Measurements from ENCODE around the gene APRT. TPM values are rescaled to one million over a fixed set of nuclear protein-coding genes. Genes with fewer than 3 reads are reported as not detected.

Gene APRT
- total RNA-seq, 2 donors from 2014 or later, result 130 to 158 TPM

DNA sequence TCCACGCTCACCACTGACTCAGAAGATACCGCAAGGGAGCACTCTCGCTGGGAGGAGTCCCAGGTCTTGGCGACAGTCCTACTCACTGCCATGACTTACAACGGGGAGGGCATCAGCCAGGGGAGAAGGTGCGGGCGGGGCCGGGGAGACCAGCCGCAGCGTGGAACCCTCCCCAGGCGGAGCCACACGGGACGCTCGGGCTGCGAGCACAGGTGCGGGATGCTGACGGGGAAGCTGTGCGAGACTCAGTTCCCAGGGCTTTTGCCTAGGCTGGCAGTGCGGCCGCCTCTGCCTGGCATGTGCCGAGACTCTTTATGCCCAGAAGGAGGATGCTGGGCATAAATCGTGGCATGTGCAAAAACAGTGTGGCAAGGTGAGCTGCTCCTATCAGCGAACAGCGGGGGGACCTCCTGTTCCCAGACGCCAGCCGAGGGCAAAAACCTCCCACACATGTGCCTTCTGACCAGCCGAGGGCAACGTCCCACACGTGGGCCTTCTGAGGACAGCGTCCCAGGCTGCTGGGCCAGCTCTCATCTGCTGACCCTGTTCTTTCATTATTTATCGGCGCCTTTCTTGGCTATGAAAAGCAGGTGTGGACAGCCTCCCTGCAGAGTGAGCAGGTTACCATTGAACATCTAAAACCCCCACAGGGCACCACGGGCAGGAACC lies 38.9 kb upstream of the APRT start:
- Mint-ChIP-seq H3K36me3 (ENCODE audit: low read depth) (no peaks in the 10 kb centered on the region), H3K27ac (no peak overlapping the region), H3K27me3 (no peaks in the 10 kb centered on the region), H3K4me1 (peaks cover 10% of the 10 kb centered on the region), H3K4me3 (no peak overlapping the region)
- H3K9me3 ChIP-seq (ENCODE audit: control insufficient read depth, low read length, poor library complexity, severe bottlenecking), result no peaks in the 10 kb centered on the region
- DNase-seq (no peak), ATAC-seq (no peak)

DNA sequence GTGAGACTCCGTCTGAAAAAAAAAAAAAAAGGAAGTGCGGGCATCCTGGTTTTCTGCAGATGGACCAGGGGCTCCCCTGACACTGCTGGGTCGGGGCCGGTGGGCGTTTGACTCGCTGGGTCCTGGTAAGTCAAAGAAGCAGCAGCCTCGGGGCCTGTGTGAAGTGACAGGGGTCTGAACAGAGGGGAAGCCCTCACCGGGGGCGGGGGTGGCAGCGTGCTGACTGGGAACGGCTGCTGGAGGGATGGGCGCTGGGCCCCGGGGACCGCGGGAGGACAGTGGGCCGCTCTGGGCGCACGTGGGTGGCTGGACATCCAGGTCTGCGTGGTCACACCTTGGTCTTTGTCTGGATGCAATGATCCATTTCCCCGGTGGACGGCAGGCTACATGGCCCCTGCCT lies 36.8 kb upstream of the APRT start:
- peaks cover 4% of the 10 kb centered on the region for H3K4me1 Mint-ChIP-seq

DNA sequence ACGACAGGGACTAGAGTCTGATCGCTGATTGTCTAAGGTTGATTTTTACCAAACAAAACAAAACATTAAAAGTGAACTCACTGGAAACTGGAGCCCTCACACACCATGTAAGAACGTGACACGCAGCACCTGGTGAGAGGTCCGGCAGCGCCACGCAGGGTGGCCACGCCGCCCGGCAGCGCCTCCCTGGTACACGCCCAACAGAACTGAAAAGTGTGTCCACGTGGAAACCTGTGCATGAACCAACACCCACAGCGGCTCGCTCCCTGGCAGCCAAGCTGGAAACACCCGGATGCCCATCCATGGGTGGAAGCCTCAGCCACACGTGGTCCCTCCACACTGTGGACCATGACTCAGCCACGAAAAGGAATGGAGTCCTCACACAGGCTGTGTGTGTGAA lies 35.9 kb upstream of the APRT start:
- H3K36me3 Mint-ChIP-seq (ENCODE audit: low read depth), result no peaks in the 10 kb centered on the region
- DNase-seq (no peak), ATAC-seq (no peak)
- peaks cover 4% of the 10 kb centered on the region for H3K4me1 Mint-ChIP-seq
- H3K9me3 ChIP-seq (ENCODE audit: control insufficient read depth, low read length, poor library complexity, severe bottlenecking), result no peaks in the 10 kb centered on the region
- H3K4me3 Mint-ChIP-seq, result no peak overlapping the region
- no peak overlapping the region for H3K27ac Mint-ChIP-seq
- no peaks in the 10 kb centered on the region for H3K27me3 Mint-ChIP-seq

More for the DNA sequence above, 36.8 kb upstream of the APRT start:
- Mint-ChIP-seq H3K27ac (no peak overlapping the region), H3K4me3 (no peak overlapping the region), H3K36me3 (ENCODE audit: low read depth) (no peaks in the 10 kb centered on the region), H3K27me3 (no peaks in the 10 kb centered on the region)
- DNase-seq (no peak), ATAC-seq (no peak)
- no peaks in the 10 kb centered on the region for H3K9me3 ChIP-seq (ENCODE audit: control insufficient read depth, low read length, poor library complexity, severe bottlenecking)

DNA sequence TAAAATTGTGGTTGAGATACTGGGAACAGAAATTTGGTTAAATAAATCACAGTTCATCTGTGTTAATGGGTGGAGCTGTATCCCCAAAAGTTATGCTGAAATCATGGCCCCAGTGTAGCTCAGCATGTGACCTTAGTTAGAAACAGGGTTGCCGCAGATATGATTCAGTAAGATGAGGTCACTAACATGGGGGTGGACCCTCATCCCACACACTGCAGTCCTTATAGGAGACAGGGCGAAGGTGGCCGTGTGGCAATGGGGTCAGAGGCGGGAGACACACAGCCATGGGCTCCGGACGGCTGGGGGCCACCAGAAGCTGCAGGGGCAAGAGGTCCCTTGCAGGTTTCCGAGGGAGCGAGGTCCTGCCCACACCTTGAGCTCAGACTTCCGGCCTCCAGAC lies 34.4 kb upstream of the APRT start:
- no peaks in the 10 kb centered on the region for H3K9me3 ChIP-seq (ENCODE audit: control insufficient read depth, low read length, poor library complexity, severe bottlenecking)
- H3K27me3 Mint-ChIP-seq, result no peaks in the 10 kb centered on the region
- no peak overlapping the region for H3K27ac Mint-ChIP-seq
- H3K4me3 Mint-ChIP-seq, result no peak overlapping the region
- peaks cover 2% of the 10 kb centered on the region for H3K4me1 Mint-ChIP-seq
- no peaks in the 10 kb centered on the region for H3K36me3 Mint-ChIP-seq (ENCODE audit: low read depth)
- ATAC-seq, result no peak
- no peak for DNase-seq

DNA sequence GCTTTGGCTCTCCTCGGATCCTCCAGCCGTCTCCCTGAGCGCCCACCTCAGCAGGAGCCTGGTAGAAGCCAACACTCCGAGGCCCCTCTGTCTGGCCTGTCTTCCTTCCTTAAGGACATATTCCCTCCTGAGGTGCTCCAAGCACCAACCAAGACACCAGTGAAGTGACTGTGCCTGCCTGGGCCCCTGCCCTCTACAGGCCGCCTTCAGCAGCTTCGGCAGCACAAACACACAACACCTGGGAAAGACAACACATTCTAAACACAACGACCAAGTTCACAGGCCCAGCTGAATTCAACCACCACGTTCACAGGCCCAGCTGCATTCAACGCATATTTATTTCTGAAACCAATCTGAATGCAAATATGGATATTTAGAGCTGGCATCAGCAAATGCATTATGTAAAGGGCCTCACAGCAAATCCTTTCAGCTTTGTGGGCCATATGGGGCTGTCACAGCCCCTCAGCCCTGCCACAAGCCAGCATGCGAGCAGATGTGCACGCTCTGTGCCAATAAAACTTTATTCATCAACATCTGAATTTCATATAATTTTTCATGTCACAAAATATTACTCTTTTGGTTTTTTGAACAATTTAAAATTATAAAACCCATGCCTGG lies 32.8 kb upstream of the APRT start:
- no peaks in the 10 kb centered on the region for H3K27me3 Mint-ChIP-seq
- no peak overlapping the region for H3K27ac Mint-ChIP-seq
- ATAC-seq, result no peak
- no peaks in the 10 kb centered on the region for H3K36me3 Mint-ChIP-seq (ENCODE audit: low read depth)
- H3K4me3 Mint-ChIP-seq, result no peak overlapping the region
- no peaks in the 10 kb centered on the region for H3K9me3 ChIP-seq (ENCODE audit: control insufficient read depth, low read length, poor library complexity, severe bottlenecking)
- no peak for DNase-seq
- H3K4me1 Mint-ChIP-seq, result peaks cover 2% of the 10 kb centered on the region

DNA sequence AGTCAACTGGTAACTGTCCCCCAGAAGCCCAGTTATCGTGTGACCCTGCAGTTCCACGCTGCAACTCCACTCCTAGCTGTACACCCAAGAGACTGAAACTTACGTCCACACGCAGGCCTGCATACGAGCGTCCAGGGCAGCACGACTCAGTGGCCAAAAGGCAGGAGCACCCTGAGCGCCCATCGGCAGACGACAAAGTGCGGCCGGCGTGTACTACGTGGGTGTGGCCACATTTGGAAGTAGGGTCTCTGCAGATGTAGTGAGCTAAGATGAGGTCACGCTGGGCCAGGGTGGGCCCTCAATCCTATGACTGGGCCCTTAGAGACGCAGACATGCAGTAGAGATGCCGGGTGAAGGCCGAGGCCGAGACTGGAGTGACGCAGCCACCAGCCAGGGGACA lies 31.5 kb upstream of the APRT start:
- no peak overlapping the region for H3K27ac Mint-ChIP-seq
- H3K9me3 ChIP-seq (ENCODE audit: control insufficient read depth, low read length, poor library complexity, severe bottlenecking), result no peaks in the 10 kb centered on the region
- H3K36me3 Mint-ChIP-seq (ENCODE audit: low read depth), result no peaks in the 10 kb centered on the region
- peaks cover 2% of the 10 kb centered on the region for H3K4me1 Mint-ChIP-seq
- ATAC-seq (no peak), DNase-seq (no peak)
- no peaks in the 10 kb centered on the region for H3K27me3 Mint-ChIP-seq
- H3K4me3 Mint-ChIP-seq, result no peak overlapping the region

DNA sequence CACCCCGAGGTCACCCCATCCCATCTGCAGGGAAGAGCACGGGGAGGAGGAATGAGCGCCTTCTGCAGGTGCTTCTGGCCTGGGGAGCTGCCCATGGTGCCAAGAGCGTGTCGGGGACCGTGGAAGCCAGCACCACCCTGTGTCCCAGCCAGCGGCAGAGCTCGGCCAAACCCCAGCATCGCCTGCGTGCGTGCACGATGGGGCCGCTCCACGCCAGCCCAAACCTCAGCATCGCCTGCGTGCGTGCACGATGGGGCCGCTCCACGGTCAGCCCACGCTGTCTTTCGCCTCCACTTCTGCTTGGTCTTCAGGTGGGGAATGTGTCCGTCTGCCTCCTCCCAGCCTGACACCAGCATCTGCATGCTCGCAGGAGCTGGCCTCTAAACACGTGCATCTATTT lies 31.1 kb upstream of the APRT start:
- no peaks in the 10 kb centered on the region for H3K27me3 Mint-ChIP-seq

DNA sequence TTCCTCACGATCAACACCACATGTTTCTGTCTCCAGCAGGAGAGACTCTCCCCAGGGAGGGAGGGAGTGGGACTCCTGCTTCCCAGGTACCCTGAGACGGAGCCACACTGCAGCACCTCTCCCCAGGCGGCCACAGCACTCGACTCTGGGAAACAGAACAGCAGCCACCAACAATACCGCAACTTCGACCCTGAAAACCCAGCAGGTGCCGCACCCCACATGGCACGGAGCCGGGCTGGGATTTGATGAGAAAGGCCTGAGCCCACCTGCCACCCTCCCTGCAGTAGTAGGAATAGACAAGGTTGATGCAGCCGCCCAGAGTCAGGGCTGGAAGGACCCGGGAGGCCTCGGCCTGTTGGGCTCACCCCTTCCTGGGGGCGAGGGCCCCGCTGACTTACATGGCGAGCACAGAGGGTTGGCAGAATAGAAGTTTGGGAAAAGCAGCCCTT lies 30.6 kb upstream of the APRT start:
- peaks cover 2% of the 10 kb centered on the region for H3K4me1 Mint-ChIP-seq
- H3K27ac Mint-ChIP-seq, result no peak overlapping the region
- H3K4me3 Mint-ChIP-seq, result no peak overlapping the region
- no peaks in the 10 kb centered on the region for H3K36me3 Mint-ChIP-seq (ENCODE audit: low read depth)
- H3K9me3 ChIP-seq (ENCODE audit: control insufficient read depth, low read length, poor library complexity, severe bottlenecking), result no peaks in the 10 kb centered on the region
- no peaks in the 10 kb centered on the region for H3K27me3 Mint-ChIP-seq
- DNase-seq, result no peak
- no peak for ATAC-seq

More for the DNA sequence above, 31.1 kb upstream of the APRT start:
- Mint-ChIP-seq H3K27ac (no peak overlapping the region), H3K4me3 (no peak overlapping the region), H3K4me1 (peaks cover 2% of the 10 kb centered on the region), H3K36me3 (ENCODE audit: low read depth) (no peaks in the 10 kb centered on the region)
- no peak for DNase-seq
- ATAC-seq, result no peak
- no peaks in the 10 kb centered on the region for H3K9me3 ChIP-seq (ENCODE audit: control insufficient read depth, low read length, poor library complexity, severe bottlenecking)

DNA sequence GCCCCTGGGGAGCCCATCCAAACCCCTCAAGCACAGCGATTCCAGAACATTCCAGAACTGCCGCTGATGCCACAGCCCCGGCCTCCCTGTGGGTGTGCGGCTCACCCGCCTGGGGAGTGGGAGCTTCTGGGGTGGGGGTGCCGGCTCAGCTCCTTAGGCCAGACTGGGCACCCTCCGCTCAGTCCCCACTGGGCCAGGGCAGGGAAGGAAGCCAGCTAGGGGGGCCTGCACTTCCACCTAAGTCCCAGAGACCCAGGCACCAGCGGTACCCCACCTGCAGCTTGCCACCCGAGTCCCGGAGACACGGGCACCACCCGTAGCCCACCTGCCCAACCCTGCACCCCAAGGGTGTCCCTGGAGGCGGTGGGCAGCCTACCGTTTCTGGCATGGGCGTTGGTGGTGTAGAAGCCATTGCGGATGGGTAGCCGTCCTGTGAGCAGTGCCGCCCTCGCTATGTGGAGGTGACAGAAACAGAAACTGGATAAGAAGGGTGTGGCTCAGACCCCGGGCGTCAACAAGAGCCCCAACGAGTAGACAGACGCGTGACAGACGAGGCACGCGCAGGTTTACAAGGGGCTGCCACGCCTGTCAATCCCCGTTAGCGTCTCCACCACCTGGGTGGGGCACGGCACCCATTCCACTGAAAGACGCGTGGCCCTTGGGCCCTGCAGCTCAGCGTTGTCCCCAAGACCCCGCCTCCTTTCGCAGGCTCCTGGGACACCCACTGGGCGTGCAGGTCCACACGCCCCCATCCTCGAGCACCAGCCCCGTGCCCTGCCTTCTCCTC lies 30.0 kb upstream of the APRT start:
- DNase-seq (no peak), ATAC-seq (no peak)
- Mint-ChIP-seq H3K36me3 (ENCODE audit: low read depth) (no peaks in the 10 kb centered on the region), H3K4me3 (no peak overlapping the region), H3K27me3 (no peaks in the 10 kb centered on the region), H3K27ac (no peak overlapping the region), H3K4me1 (peaks cover 2% of the 10 kb centered on the region)
- H3K9me3 ChIP-seq (ENCODE audit: control insufficient read depth, low read length, poor library complexity, severe bottlenecking), result no peaks in the 10 kb centered on the region

DNA sequence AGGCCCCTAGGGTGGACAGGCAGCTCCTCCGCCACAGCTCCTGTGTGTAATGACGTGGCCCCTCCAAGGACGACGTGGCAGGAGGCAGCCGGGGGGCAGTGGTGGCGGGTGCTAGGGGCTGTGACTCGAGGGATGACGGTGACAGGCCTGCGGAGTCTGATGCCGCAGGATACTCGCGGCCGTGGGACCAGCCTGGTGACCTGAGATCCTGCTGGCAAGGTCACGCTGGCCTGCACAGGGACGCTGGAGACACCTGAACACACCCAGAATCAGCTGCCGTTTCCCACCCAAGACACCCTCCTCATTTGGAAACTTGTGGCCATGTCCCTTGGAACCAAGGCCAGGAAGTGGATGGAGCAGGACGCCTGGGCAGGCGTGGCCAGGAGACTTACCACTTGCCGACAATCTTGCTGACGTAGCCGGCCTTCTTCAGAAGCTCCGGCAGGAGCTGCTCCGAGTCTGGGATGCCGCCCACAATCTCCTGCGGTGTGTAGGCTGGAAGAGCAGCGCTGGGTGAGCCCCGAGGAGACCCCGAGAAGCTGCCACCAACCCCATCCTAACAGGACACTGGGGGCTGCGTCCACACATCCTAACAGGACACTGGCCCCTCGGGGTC lies 29.0 kb upstream of the APRT start:
- Mint-ChIP-seq H3K27ac (no peak overlapping the region), H3K4me1 (peaks cover 2% of the 10 kb centered on the region), H3K4me3 (no peak overlapping the region), H3K27me3 (no peaks in the 10 kb centered on the region), H3K36me3 (ENCODE audit: low read depth) (no peaks in the 10 kb centered on the region)
- H3K9me3 ChIP-seq (ENCODE audit: control insufficient read depth, low read length, poor library complexity, severe bottlenecking), result no peaks in the 10 kb centered on the region
- ATAC-seq (no peak), DNase-seq (no peak)

DNA sequence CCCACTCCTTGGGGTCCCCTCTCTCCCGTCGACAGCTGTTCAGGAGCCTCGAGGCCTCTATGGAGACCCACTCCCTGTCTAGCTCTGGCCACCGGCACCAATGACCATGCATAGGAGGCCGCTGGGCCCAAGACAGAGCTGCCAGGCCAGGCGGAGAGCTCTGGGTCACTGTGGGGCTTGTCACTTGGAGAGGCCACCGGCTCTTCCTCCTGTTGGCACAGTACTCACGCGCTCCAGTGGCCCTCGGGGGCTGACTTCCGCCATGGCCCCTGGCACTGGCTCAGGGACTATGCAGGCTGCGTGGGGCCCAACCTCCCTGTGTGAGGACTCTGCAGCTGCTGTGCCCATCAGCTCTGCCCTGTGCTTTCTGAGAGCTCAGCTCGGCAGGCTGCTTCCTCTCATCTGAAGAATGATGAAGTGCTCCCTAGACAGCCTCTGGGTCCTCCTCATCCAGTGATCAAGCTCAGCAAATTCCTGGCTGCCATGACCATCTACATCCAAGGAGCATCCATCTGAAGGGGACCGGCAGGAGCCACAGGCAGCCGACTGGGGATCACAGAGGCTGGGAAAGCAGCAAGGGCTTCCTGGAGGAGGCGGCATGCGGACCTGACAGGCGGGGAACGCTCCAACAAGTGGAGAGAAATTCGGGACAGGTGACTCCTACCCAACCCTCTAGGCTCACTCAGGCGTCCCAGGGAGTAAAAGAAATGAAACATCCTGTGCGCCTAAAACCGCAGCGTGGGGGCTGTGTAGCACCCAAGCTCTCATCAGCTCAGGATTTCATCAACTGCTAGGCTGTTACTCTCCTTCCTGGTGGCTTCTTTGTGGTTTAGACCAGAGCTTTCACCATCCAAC lies 28.2 kb upstream of the APRT start:
- ATAC-seq, result no peak
- no peak for DNase-seq
- Mint-ChIP-seq H3K4me1 (peaks cover 2% of the 10 kb centered on the region), H3K27me3 (no peaks in the 10 kb centered on the region), H3K4me3 (no peak overlapping the region), H3K36me3 (ENCODE audit: low read depth) (no peaks in the 10 kb centered on the region), H3K27ac (no peak overlapping the region)
- H3K9me3 ChIP-seq (ENCODE audit: control insufficient read depth, low read length, poor library complexity, severe bottlenecking), result no peaks in the 10 kb centered on the region

DNA sequence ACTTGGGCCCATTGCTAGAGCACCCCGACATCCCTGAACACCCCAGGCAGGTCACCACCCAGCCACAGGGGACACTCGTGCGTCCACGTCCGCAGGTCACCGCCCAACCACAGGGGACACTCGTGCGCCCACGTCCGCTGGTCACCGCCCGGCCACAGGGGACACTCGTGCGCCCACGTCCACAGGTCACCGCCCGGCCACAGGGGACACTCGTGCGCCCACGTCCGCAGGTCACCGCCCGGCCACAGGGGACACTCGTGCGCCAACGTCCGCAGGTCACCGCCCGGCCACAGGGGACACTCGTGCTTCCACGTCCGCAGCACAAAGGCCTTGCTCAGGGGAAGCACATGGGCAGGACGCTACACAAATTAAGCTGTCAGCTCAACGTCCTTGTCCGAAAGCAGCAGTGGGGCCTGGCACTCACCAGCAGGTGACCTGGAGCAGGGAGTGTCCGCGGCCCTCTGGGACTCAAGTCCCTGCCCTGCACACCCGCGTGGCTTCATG lies 27.4 kb upstream of the APRT start:
- ATAC-seq, result no peak
- Mint-ChIP-seq H3K27ac (no peak overlapping the region), H3K4me1 (no peaks in the 10 kb centered on the region)

More for the DNA sequence above, 27.4 kb upstream of the APRT start:
- DNase-seq, result no peak
- H3K9me3 ChIP-seq (ENCODE audit: control insufficient read depth, low read length, poor library complexity, severe bottlenecking), result no peaks in the 10 kb centered on the region
- Mint-ChIP-seq H3K4me3 (peak overlapping the region; percentile 41), H3K36me3 (ENCODE audit: low read depth) (no peaks in the 10 kb centered on the region), H3K27me3 (no peaks in the 10 kb centered on the region)

Measured in T-helper 17 cell (primary cell).